ENCODE data around the gene ZNF367. TPM values are rescaled to one million over a fixed set of nuclear protein-coding genes. Genes with fewer than 3 reads are reported as not detected.

Gene ZNF367
- total RNA-seq, 1 experiment from 2014 or later: 10.1 TPM

- Histone ChIP-seq H4K91ac (ENCODE audit: insufficient read length, low read depth, low read length) (no peak overlapping the region), H3K4me2 (ENCODE audit: insufficient read depth, insufficient read length, low read length) (no peak overlapping the region), H3K27me3 (ENCODE audit: insufficient read depth, low read length) (no peaks in the 10 kb centered on the region), H2AFZ (ENCODE audit: low read length) (no peak overlapping the region), H4K20me1 (ENCODE audit: control insufficient read depth, insufficient read depth, insufficient read length) (no peaks in the 10 kb centered on the region), H2BK15ac (ENCODE audit: low read depth, low read length) (no peak overlapping the region), H3K9me3 (ENCODE audit: control insufficient read depth, low read depth, low read length) (no peaks in the 10 kb centered on the region), H3K27ac (ENCODE audit: insufficient read length, low read depth, low read length) (no peak overlapping the region), H3K23ac (ENCODE audit: insufficient read length, low read depth, low read length) (no peak overlapping the region), H3K79me1 (ENCODE audit: insufficient read depth, low read depth, low read length, poor library complexity, severe bottlenecking) (no peaks in the 10 kb centered on the region), H2BK20ac (ENCODE audit: low read depth, low read length, poor library complexity, severe bottlenecking) (no peak overlapping the region), H3K4me1 (ENCODE audit: insufficient read depth, low read length) (peaks cover 6% of the 10 kb centered on the region), H2BK120ac (ENCODE audit: low read depth, low read length, poor library complexity, severe bottlenecking) (no peak overlapping the region), H4K5ac (ENCODE audit: insufficient read length, low read depth, low read length) (no peak overlapping the region), H2BK5ac (ENCODE audit: insufficient read length, low read length) (no peak overlapping the region), H3K4ac (ENCODE audit: low read depth, low read length) (no peak overlapping the region), H3K79me2 (ENCODE audit: insufficient read depth, low read length) (no peaks in the 10 kb centered on the region), H3K14ac (ENCODE audit: insufficient read depth, low read length) (no peak overlapping the region), H3K23me2 (ENCODE audit: insufficient read length, low read depth, low read length, poor library complexity, severe bottlenecking) (no peaks in the 10 kb centered on the region), H3K18ac (ENCODE audit: insufficient read length, low read depth, low read length) (no peak overlapping the region), H2AK5ac (ENCODE audit: insufficient read length, low read length) (no peak overlapping the region), H2BK12ac (ENCODE audit: insufficient read length, low read depth, low read length) (no peak overlapping the region), H4K8ac (replicated peaks; ENCODE audit: insufficient read length, low read depth, low read length) (no peak overlapping the region), H3K9ac (ENCODE audit: extremely low read depth, insufficient read length, low read length) (no peak overlapping the region), H3K56ac (ENCODE audit: insufficient read length, low read depth, low read length) (no peak overlapping the region), H3T11ph (ENCODE audit: low read length) (no peak overlapping the region)
- no peak overlapping the region for H3K27ac Mint-ChIP-seq
- no peaks in the 10 kb centered on the region for H3K27me3 Mint-ChIP-seq (ENCODE audit: low read depth)
- TF ChIP-seq, protein P1, sequence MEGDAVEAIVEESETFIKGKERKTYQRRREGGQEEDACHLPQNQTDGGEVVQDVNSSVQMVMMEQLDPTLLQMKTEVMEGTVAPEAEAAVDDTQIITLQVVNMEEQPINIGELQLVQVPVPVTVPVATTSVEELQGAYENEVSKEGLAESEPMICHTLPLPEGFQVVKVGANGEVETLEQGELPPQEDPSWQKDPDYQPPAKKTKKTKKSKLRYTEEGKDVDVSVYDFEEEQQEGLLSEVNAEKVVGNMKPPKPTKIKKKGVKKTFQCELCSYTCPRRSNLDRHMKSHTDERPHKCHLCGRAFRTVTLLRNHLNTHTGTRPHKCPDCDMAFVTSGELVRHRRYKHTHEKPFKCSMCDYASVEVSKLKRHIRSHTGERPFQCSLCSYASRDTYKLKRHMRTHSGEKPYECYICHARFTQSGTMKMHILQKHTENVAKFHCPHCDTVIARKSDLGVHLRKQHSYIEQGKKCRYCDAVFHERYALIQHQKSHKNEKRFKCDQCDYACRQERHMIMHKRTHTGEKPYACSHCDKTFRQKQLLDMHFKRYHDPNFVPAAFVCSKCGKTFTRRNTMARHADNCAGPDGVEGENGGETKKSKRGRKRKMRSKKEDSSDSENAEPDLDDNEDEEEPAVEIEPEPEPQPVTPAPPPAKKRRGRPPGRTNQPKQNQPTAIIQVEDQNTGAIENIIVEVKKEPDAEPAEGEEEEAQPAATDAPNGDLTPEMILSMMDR (conservative IDR thresholded peaks at IDR 0.05): no peak
- H3K36me3 Mint-ChIP-seq (ENCODE audit: insufficient read depth in 1 of 3, low read depth in 3 of 3): no peaks in the 10 kb centered on the region
- H3K4me1 Mint-ChIP-seq: peaks cover 25 to 37% of the 10 kb centered on the region in 2 experiments
- no peak overlapping the region for H3K4me3 Mint-ChIP-seq
- no peaks in the 10 kb centered on the region for H3K9me3 Mint-ChIP-seq
- WGBS (ENCODE audit: extremely low coverage, insufficient read length, low lambda C conversion rate): no CpG with 5 or more reads among the region's 3 CpGs
- no peak for DNase-seq
These were observed 77.5 kb downstream of the ZNF367 start for GRCh38 chr9:96340707-96341106.

Data from H9 (cell line).